NT2/D1 (cell line): ENCODE results near the gene FUT3.
A peak's percentile ranks its signal among the peaks of the same experiment; 100 is the strongest.

Source experiments
- DNase-seq: peaks from one replicate; pipeline ENCODE4 v3.0.0-alpha.2; 2011; ENCODE audit warnings: low read depth, low spot score
- H3K27me3 ChIP-seq: 2 replicates; pipeline ENCODE4 v1.6.0; 2011; ENCODE audit warnings: mild to moderate bottlenecking; ENCODE audit not compliant: insufficient read length, insufficient read depth
- H3K36me3 ChIP-seq: 2 replicates; pipeline ENCODE4 v1.6.1; 2011; ENCODE audit warnings: mild to moderate bottlenecking, low read length, mixed read lengths; ENCODE audit not compliant: insufficient read depth, insufficient read length
- H3K4me1 ChIP-seq: 2 replicates; pipeline ENCODE4 v1.5.1; 2011; ENCODE audit not compliant: insufficient read depth, insufficient read length
- H3K4me3 ChIP-seq: 2 replicates; pipeline ENCODE4 v1.5.1; 2011; ENCODE audit warnings: low read depth; ENCODE audit not compliant: insufficient read length
- H3K9ac ChIP-seq: 2 replicates; pipeline ENCODE4 v1.6.0; 2011; ENCODE audit warnings: low read depth; ENCODE audit not compliant: insufficient read length
- H3K9me3 ChIP-seq: 2 replicates; pipeline ENCODE4 v1.5.1; 2011; ENCODE audit warnings: mild to moderate bottlenecking, low read length; ENCODE audit not compliant: insufficient read depth
- SUZ12 ChIP-seq: IDR thresholded peaks from 2 replicates; pipeline ENCODE4 v1.6.1; 2011; ENCODE audit not compliant: insufficient read length, insufficient read depth; ENCODE audit errors: extremely low read depth
- YY1 ChIP-seq: IDR thresholded peaks from 2 replicates; pipeline ENCODE4 v1.6.1; 2011; ENCODE audit not compliant: insufficient read length, insufficient read depth
- ZNF274 ChIP-seq: IDR thresholded peaks from 2 replicates; pipeline ENCODE4 v1.6.1; 2011; ENCODE audit warnings: mild to moderate bottlenecking, low read depth, low read length

Gene FUT3

GRCh38 chr19:5824751-5825150 is 26.5 kb downstream of the FUT3 start:
- no peaks in the 10 kb centered on the region for H3K9me3 ChIP-seq
- H3K27me3 ChIP-seq: no peaks in the 10 kb centered on the region
- H3K36me3 ChIP-seq: no peaks in the 10 kb centered on the region
- DNase-seq: no peak
- TF ChIP-seq SUZ12: no peak
- no peak for TF ChIP-seq YY1
- no peak for TF ChIP-seq ZNF274
- peak overlapping the region; percentile 42 for H3K9ac ChIP-seq
- H3K4me3 ChIP-seq: no peak overlapping the region
- H3K4me1 ChIP-seq: peaks cover 20% of the 10 kb centered on the region

DNA sequence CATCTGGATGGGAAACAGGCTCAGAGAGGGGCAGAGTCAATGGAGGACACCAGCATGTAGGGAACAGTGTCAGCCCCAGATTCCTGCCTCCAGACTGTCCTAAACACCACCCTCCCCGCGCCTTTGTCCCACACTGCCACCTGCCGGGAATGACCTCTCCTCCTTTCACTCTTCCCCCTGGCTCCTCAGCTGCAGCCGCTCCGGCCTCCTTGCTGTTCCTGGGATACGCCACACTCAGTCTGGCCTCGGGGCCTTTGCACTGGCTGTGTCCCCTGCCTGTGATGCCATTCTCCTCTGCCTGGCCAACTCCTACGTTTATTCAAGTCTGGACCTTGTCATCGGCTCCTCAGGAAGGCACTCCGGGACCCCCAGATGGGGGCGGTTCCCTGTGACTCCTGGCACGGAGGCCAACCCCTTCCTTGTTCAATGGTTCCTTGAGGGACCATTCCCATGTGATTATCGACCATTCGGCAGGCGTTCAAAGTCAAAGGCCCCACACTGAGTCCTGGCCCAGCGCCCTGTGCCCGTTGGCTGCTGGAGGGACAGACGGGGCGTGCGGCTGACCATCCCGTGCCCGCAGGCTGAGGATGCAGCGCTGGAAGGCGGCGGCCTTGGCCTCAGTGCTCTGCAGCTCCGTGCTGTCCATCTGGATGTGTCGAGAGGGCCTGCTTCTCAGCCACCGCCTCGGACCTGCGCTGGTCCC is 27.5 kb downstream of the FUT3 start:
- no peak for DNase-seq
- H3K9me3 ChIP-seq: no peaks in the 10 kb centered on the region
- H3K4me1 ChIP-seq: peaks cover 17% of the 10 kb centered on the region
- H3K4me3 ChIP-seq: no peak overlapping the region
- H3K9ac ChIP-seq: no peak overlapping the region
- no peaks in the 10 kb centered on the region for H3K27me3 ChIP-seq
- no peaks in the 10 kb centered on the region for H3K36me3 ChIP-seq
- TF ChIP-seq YY1 (no peak), SUZ12 (no peak), ZNF274 (no peak)

DNA sequence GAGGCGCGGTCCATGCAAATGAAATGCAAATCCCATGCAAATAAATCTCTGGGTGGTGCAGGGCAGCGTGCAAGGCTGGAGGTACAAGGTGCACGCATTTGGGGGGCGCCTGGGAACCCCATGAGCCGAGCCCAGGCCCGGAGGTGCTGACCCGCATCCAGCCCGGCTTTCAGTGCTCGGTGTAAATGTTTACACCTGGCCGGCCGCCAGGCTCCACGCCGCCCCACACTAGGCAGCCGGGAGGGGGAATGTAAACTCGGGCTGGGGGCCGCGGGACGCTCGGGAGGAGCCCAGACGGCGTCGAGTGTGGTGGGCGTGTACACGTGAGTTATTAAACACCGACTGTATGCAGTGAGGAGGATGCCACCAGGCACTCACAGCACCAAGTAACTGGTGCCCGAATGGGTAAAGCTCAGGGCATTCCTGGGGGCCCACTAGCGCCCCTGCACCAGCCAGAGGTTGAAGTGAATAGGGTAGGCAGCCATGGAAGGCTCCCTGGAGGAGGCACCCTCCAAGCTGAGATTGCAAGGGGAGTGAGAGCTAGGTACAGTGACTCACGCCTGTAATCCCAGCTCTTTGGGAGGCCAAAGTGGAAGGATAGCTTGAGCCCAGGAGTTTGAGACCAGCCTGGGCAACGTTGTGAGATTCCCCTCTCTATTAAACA is 28.9 kb downstream of the FUT3 start:
- Histone ChIP-seq H3K4me1 (peaks cover 16% of the 10 kb centered on the region), H3K9ac (peak overlapping the region; percentile 8), H3K27me3 (no peaks in the 10 kb centered on the region), H3K9me3 (no peaks in the 10 kb centered on the region), H3K36me3 (no peaks in the 10 kb centered on the region), H3K4me3 (no peak overlapping the region)
- TF ChIP-seq ZNF274 (no peak), SUZ12 (no peak), YY1 (no peak)
- no peak for DNase-seq

GRCh38 chr19:5821521-5822180 is 29.6 kb downstream of the FUT3 start:
- Histone ChIP-seq H3K9me3 (no peaks in the 10 kb centered on the region), H3K4me1 (peaks cover 10% of the 10 kb centered on the region), H3K27me3 (no peaks in the 10 kb centered on the region), H3K9ac (no peak overlapping the region), H3K36me3 (no peaks in the 10 kb centered on the region), H3K4me3 (no peak overlapping the region)
- no peak for DNase-seq
- TF ChIP-seq ZNF274 (no peak), YY1 (no peak), SUZ12 (no peak)

DNA sequence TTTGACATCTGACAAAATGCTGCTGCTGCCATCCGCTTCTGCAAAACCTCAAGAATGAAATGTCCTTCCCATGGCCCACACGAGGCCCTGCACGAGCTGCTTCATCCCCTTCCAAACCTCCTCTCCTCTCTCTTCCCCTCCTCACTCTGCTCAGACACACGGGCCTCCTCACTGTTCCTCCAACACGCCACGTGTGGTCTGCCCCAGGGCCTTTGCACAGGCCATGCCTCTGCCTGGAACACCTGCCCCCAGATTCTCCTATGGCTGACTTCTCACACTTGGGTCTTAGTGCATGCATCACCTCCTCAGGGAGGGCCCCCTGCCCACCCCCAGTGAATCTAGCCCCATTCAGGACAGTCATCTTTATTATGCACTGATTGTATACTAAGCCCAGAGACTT is 30.5 kb downstream of the FUT3 start:
- TF ChIP-seq SUZ12: no peak
- no peak for TF ChIP-seq YY1
- no peak for TF ChIP-seq ZNF274
- no peak overlapping the region for H3K4me3 ChIP-seq
- no peaks in the 10 kb centered on the region for H3K9me3 ChIP-seq
- H3K9ac ChIP-seq: no peak overlapping the region
- H3K4me1 ChIP-seq: peaks cover 5% of the 10 kb centered on the region
- no peaks in the 10 kb centered on the region for H3K27me3 ChIP-seq
- DNase-seq: no peak
- H3K36me3 ChIP-seq: no peaks in the 10 kb centered on the region

- H3K27me3 ChIP-seq: no peaks in the 10 kb centered on the region
- DNase-seq: no peak
- TF ChIP-seq ZNF274 (no peak), YY1 (no peak), SUZ12 (no peak)
- peaks cover 10% of the 10 kb centered on the region for H3K4me1 ChIP-seq
- no peaks in the 10 kb centered on the region for H3K9me3 ChIP-seq
- H3K36me3 ChIP-seq: no peaks in the 10 kb centered on the region
- no peak overlapping the region for H3K4me3 ChIP-seq
- no peak overlapping the region for H3K9ac ChIP-seq
Measured at GRCh38 chr19:5818594-5818993, 32.7 kb downstream of the FUT3 start.

- Histone ChIP-seq H3K4me1 (peaks cover 13% of the 10 kb centered on the region), H3K36me3 (no peaks in the 10 kb centered on the region), H3K9ac (no peak overlapping the region), H3K4me3 (no peak overlapping the region), H3K27me3 (no peaks in the 10 kb centered on the region), H3K9me3 (no peaks in the 10 kb centered on the region)
- no peak for DNase-seq
- TF ChIP-seq SUZ12 (no peak), ZNF274 (no peak), YY1 (no peak)
Measured at GRCh38 chr19:5817218-5817617, 34.0 kb downstream of the FUT3 start.
